ENCODE measurements around the gene GPS1.
A peak's percentile ranks its signal among the peaks of the same experiment; 100 is the strongest.

Gene GPS1

GRCh38 chr17:82028966-82029365 lies 22.7 kb upstream of the GPS1 start:
- H3K4me3 ChIP-seq (replicated peaks; ENCODE audit: low read depth, low read length) = no peak overlapping the region
- TF ChIP-seq CTCF (IDR thresholded peaks at IDR 0.05; ENCODE audit: insufficient read depth, low read length, poor library complexity, severe bottlenecking) = no peak
- H3K27me3 ChIP-seq (replicated peaks; ENCODE audit: control insufficient read depth, insufficient read depth, low read length) = no peaks in the 10 kb centered on the region
- no peaks in the 10 kb centered on the region; the same call in none of the 2 replicates for H3K36me3 ChIP-seq (ENCODE audit: control insufficient read depth, insufficient read depth, low read length)
- DNase-seq (ENCODE audit: extremely low read depth, insufficient read length) = no peak

GRCh38 chr17:82029391-82029790 lies 22.3 kb upstream of the GPS1 start:
- DNase-seq (ENCODE audit: extremely low read depth, insufficient read length) = no peak
- H3K27me3 ChIP-seq (replicated peaks; ENCODE audit: control insufficient read depth, insufficient read depth, low read length) = no peaks in the 10 kb centered on the region
- no peak for TF ChIP-seq CTCF (IDR thresholded peaks at IDR 0.05; ENCODE audit: insufficient read depth, low read length, poor library complexity, severe bottlenecking)
- H3K36me3 ChIP-seq (ENCODE audit: control insufficient read depth, insufficient read depth, low read length) = no peaks in the 10 kb centered on the region; the same call in none of the 2 replicates
- no peak overlapping the region for H3K4me3 ChIP-seq (replicated peaks; ENCODE audit: low read depth, low read length)

GRCh38 chr17:82029990-82030469 lies 21.7 kb upstream of the GPS1 start:
- TF ChIP-seq CTCF (IDR thresholded peaks at IDR 0.05; ENCODE audit: insufficient read depth, low read length, poor library complexity, severe bottlenecking) = no peak
- H3K27me3 ChIP-seq (replicated peaks; ENCODE audit: control insufficient read depth, insufficient read depth, low read length) = no peaks in the 10 kb centered on the region
- DNase-seq (ENCODE audit: extremely low read depth, insufficient read length) = no peak
- no peak overlapping the region for H3K4me3 ChIP-seq (replicated peaks; ENCODE audit: low read depth, low read length)
- no peaks in the 10 kb centered on the region; the same call in none of the 2 replicates for H3K36me3 ChIP-seq (ENCODE audit: control insufficient read depth, insufficient read depth, low read length)

DNA sequence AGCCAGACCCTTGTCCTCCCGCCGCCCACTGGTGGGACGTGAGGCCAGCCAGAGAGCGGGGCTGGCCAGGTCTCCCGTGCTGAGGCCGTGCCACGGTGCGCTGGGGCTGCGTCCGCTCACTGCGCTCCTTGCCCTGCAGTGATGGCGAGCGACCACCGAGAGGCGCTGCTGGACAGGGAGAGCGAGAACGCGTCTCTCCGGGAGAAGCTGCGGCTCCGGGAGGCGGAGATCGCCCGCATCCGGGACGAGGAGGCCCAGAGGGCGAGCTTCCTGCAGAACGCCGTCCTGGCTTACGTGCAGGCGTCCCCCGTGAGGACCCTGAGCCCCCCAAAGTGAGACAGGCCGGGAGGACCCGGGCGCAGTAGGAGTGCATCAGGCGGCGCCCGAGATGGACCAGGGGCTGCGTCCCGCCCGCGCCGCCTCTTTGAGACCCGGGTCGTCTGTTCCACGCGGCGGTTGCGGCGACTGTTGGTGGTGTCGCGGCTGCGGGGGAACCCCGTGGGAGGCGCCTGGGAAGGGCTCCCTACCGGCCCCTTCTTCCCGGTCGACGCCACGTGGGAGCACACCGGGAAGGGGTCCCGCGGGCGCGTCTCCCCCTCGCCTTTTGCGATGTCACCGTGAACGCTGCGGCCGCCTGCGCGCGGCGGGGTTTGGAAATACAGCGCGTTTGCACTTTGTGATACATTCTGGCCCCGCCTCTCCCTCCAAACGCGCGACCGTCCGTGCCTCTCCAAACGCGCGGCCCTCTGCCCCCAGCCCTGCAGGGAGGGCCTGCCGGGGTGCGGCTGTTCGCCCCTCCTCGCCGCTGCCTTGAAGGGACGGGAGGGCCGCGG lies 21.0 kb upstream of the GPS1 start:
- Histone ChIP-seq H3K4me3 (replicated peaks; ENCODE audit: low read depth, low read length) (peak overlapping the region; percentile 54), H3K36me3 (ENCODE audit: control insufficient read depth, insufficient read depth, low read length) (no peaks in the 10 kb centered on the region; the same call in none of the 2 replicates)

GRCh38 chr17:82031303-82031884 lies 20.3 kb upstream of the GPS1 start, which contains the start of gene RAC3:
RAC3 (plus strand) TSS chr17:82031678; CDS start chr17:82031762, 84 bp downstream.
- Histone ChIP-seq H3K4me3 (replicated peaks; ENCODE audit: low read depth, low read length) (peak within 1 kb of the TSS; percentile 54), H3K27me3 (replicated peaks; ENCODE audit: control insufficient read depth, insufficient read depth, low read length) (no peaks in the 10 kb centered on the region), H3K36me3 (ENCODE audit: control insufficient read depth, insufficient read depth, low read length) (no peaks in the 10 kb centered on the region; the same call in none of the 2 replicates)
- no peak for TF ChIP-seq CTCF (IDR thresholded peaks at IDR 0.05; ENCODE audit: insufficient read depth, low read length, poor library complexity, severe bottlenecking)
- no peak for DNase-seq (ENCODE audit: extremely low read depth, insufficient read length)

More for the DNA sequence above, 21.0 kb upstream of the GPS1 start:
- peak; percentile 80 for DNase-seq (ENCODE audit: extremely low read depth, insufficient read length)
- peak; percentile 94 for TF ChIP-seq CTCF (IDR thresholded peaks at IDR 0.05; ENCODE audit: insufficient read depth, low read length, poor library complexity, severe bottlenecking)
- no peaks in the 10 kb centered on the region for H3K27me3 ChIP-seq (replicated peaks; ENCODE audit: control insufficient read depth, insufficient read depth, low read length)
